Measurements from ENCODE around the gene NAGS. TPM values are rescaled to one million over a fixed set of nuclear protein-coding genes. Genes with fewer than 3 reads are reported as not detected.

The NAGS gene
- total and polyA plus RNA-seq, 5 donors from 2014 or later, result 0.39 to 1.9 (median 1.3) TPM

GRCh38 chr17:43998552-43998951 lies 5.9 kb upstream of the NAGS start:
- H3K4me1 ChIP-seq (ENCODE audit: control insufficient read depth, insufficient read depth, low read length, poor library complexity, severe bottlenecking), result peaks cover 7% of the 10 kb centered on the region
- H3K4me3 ChIP-seq (ENCODE audit: low read depth, low read length), result no peak overlapping the region
- Mint-ChIP-seq H3K4me3 (no peak overlapping the region), H3K36me3 (no peaks in the 10 kb centered on the region), H3K9me3 (no peaks in the 10 kb centered on the region), H3K4me1 (peaks cover 0 to 8% (median 0%) of the 10 kb centered on the region in 4 donors), H3K27ac (no peak overlapping the region), H3K27me3 (peaks cover 36% of the 10 kb centered on the region)
- no peaks in the 10 kb centered on the region for H3K36me3 ChIP-seq (ENCODE audit: control insufficient read depth, insufficient read depth, low read length)
- ATAC-seq (ENCODE audit: low read depth in 2 of 2), result no peak
- no peak for DNase-seq
- peaks cover 4% of the 10 kb centered on the region for H3K27me3 ChIP-seq (ENCODE audit: control insufficient read depth, insufficient read depth, low read length)
- H3K9me3 ChIP-seq (ENCODE audit: control insufficient read depth in 2 of 2, low read length in 2 of 2), result no peaks in the 10 kb centered on the region
- H3K27ac ChIP-seq (ENCODE audit: insufficient read depth, low read length, poor library complexity, severe bottlenecking), result no peak overlapping the region

GRCh38 chr17:43999024-43999423 lies 5.4 kb upstream of the NAGS start:
- peaks cover 7% of the 10 kb centered on the region for H3K4me1 ChIP-seq (ENCODE audit: control insufficient read depth, insufficient read depth, low read length, poor library complexity, severe bottlenecking)
- peaks cover 39% of the 10 kb centered on the region for H3K27me3 Mint-ChIP-seq
- H3K4me3 Mint-ChIP-seq, result no peak overlapping the region
- no peaks in the 10 kb centered on the region for H3K36me3 Mint-ChIP-seq
- no peaks in the 10 kb centered on the region for H3K9me3 Mint-ChIP-seq
- H3K9me3 ChIP-seq (ENCODE audit: control insufficient read depth in 2 of 2, low read length in 2 of 2), result no peaks in the 10 kb centered on the region
- no peak overlapping the region for H3K27ac Mint-ChIP-seq
- H3K27me3 ChIP-seq (ENCODE audit: control insufficient read depth, insufficient read depth, low read length), result peaks cover 4% of the 10 kb centered on the region
- H3K36me3 ChIP-seq (ENCODE audit: control insufficient read depth, insufficient read depth, low read length), result no peaks in the 10 kb centered on the region
- H3K4me3 ChIP-seq (ENCODE audit: low read depth, low read length), result no peak overlapping the region
- no peak for DNase-seq
- H3K4me1 Mint-ChIP-seq, result peaks cover 0 to 7% (median 0%) of the 10 kb centered on the region in 4 donors
- ATAC-seq (ENCODE audit: low read depth in 2 of 2), result no peak
- H3K27ac ChIP-seq (ENCODE audit: insufficient read depth, low read length, poor library complexity, severe bottlenecking), result no peak overlapping the region

- H3K27ac Mint-ChIP-seq, result peak overlapping the region in 1 of 3 donors; percentile 14
- no peak overlapping the region for H3K27ac ChIP-seq (ENCODE audit: insufficient read depth, low read length, poor library complexity, severe bottlenecking)
- peaks cover 38% of the 10 kb centered on the region for H3K27me3 Mint-ChIP-seq
- peaks cover 4% of the 10 kb centered on the region for H3K27me3 ChIP-seq (ENCODE audit: control insufficient read depth, insufficient read depth, low read length)
- no peak overlapping the region for H3K4me3 Mint-ChIP-seq
- no peaks in the 10 kb centered on the region for H3K36me3 Mint-ChIP-seq
- no peak overlapping the region for H3K4me3 ChIP-seq (ENCODE audit: low read depth, low read length)
- H3K4me1 Mint-ChIP-seq, result peaks cover 0 to 4% (median 0%) of the 10 kb centered on the region in 4 donors
- DNase-seq, result no peak
- no peaks in the 10 kb centered on the region for H3K9me3 Mint-ChIP-seq
- no peaks in the 10 kb centered on the region for H3K9me3 ChIP-seq (ENCODE audit: control insufficient read depth in 2 of 2, low read length in 2 of 2)
- H3K36me3 ChIP-seq (ENCODE audit: control insufficient read depth, insufficient read depth, low read length), result no peaks in the 10 kb centered on the region
- peaks cover 10% of the 10 kb centered on the region for H3K4me1 ChIP-seq (ENCODE audit: control insufficient read depth, insufficient read depth, low read length, poor library complexity, severe bottlenecking)
- no peak for ATAC-seq (ENCODE audit: low read depth in 2 of 2)
These were observed 4.1 kb upstream of the NAGS start for GRCh38 chr17:44000141-44000860.

GRCh38 chr17:44000871-44001460 lies 3.5 kb upstream of the NAGS start:
- H3K9me3 ChIP-seq (ENCODE audit: control insufficient read depth in 2 of 2, low read length in 2 of 2), result no peaks in the 10 kb centered on the region
- H3K27me3 ChIP-seq (ENCODE audit: control insufficient read depth, insufficient read depth, low read length), result peaks cover 3% of the 10 kb centered on the region
- no peak for ATAC-seq (ENCODE audit: low read depth in 2 of 2)
- DNase-seq, result no peak
- Mint-ChIP-seq H3K27me3 (peaks cover 37% of the 10 kb centered on the region), H3K4me1 (peaks cover 0 to 5% (median under 1%) of the 10 kb centered on the region in 4 donors), H3K9me3 (no peaks in the 10 kb centered on the region), H3K27ac (no peak overlapping the region), H3K36me3 (no peaks in the 10 kb centered on the region), H3K4me3 (no peak overlapping the region)
- H3K4me3 ChIP-seq (ENCODE audit: low read depth, low read length), result no peak overlapping the region
- no peaks in the 10 kb centered on the region for H3K36me3 ChIP-seq (ENCODE audit: control insufficient read depth, insufficient read depth, low read length)
- H3K27ac ChIP-seq (ENCODE audit: insufficient read depth, low read length, poor library complexity, severe bottlenecking), result no peak overlapping the region
- H3K4me1 ChIP-seq (ENCODE audit: control insufficient read depth, insufficient read depth, low read length, poor library complexity, severe bottlenecking), result peaks cover 17% of the 10 kb centered on the region

GRCh38 chr17:44001461-44001920 lies 2.9 kb upstream of the NAGS start:
- DNase-seq (no peak), ATAC-seq (ENCODE audit: low read depth in 2 of 2) (no peak)
- Histone ChIP-seq H3K9me3 (ENCODE audit: control insufficient read depth in 2 of 2, low read length in 2 of 2) (no peaks in the 10 kb centered on the region), H3K4me1 (ENCODE audit: control insufficient read depth, insufficient read depth, low read length, poor library complexity, severe bottlenecking) (peaks cover 22% of the 10 kb centered on the region), H3K27me3 (ENCODE audit: control insufficient read depth, insufficient read depth, low read length) (no peaks in the 10 kb centered on the region), H3K36me3 (ENCODE audit: control insufficient read depth, insufficient read depth, low read length) (no peaks in the 10 kb centered on the region), H3K27ac (ENCODE audit: insufficient read depth, low read length, poor library complexity, severe bottlenecking) (no peak overlapping the region), H3K4me3 (ENCODE audit: low read depth, low read length) (no peak overlapping the region)
- Mint-ChIP-seq H3K27me3 (peaks cover 38% of the 10 kb centered on the region), H3K27ac (no peak overlapping the region), H3K4me3 (peak overlapping the region in 2 of 4 donors; percentile 41 to 69), H3K4me1 (peaks cover 0 to 10% (median 6%) of the 10 kb centered on the region in 4 donors), H3K9me3 (no peaks in the 10 kb centered on the region), H3K36me3 (no peaks in the 10 kb centered on the region)

GRCh38 chr17:44002141-44002848 lies 2.1 kb upstream of the NAGS start:
- Mint-ChIP-seq H3K9me3 (no peaks in the 10 kb centered on the region), H3K27me3 (peaks cover 44% of the 10 kb centered on the region), H3K27ac (peak overlapping the region in 1 of 3 donors; percentile 20), H3K4me1 (peaks cover 0 to 16% (median 9%) of the 10 kb centered on the region in 4 donors), H3K4me3 (peak overlapping the region in 1 of 4 donors; percentile 41), H3K36me3 (no peaks in the 10 kb centered on the region)
- ATAC-seq (ENCODE audit: low read depth in 2 of 2), result no peak
- H3K9me3 ChIP-seq (ENCODE audit: control insufficient read depth in 2 of 2, low read length in 2 of 2), result no peaks in the 10 kb centered on the region
- H3K36me3 ChIP-seq (ENCODE audit: control insufficient read depth, insufficient read depth, low read length), result no peaks in the 10 kb centered on the region
- DNase-seq, result no peak
- H3K4me3 ChIP-seq (ENCODE audit: low read depth, low read length), result no peak overlapping the region
- H3K27me3 ChIP-seq (ENCODE audit: control insufficient read depth, insufficient read depth, low read length), result no peaks in the 10 kb centered on the region
- peaks cover 29% of the 10 kb centered on the region for H3K4me1 ChIP-seq (ENCODE audit: control insufficient read depth, insufficient read depth, low read length, poor library complexity, severe bottlenecking)
- H3K27ac ChIP-seq (ENCODE audit: insufficient read depth, low read length, poor library complexity, severe bottlenecking), result no peak overlapping the region

GRCh38 chr17:44004761-44005526 lies 522 bp downstream of the NAGS start:
- Histone ChIP-seq H3K4me1 (ENCODE audit: control insufficient read depth, insufficient read depth, low read length, poor library complexity, severe bottlenecking) (peaks cover 44% of the 10 kb centered on the region), H3K9me3 (ENCODE audit: control insufficient read depth in 2 of 2, low read length in 2 of 2) (no peaks in the 10 kb centered on the region), H3K27ac (ENCODE audit: insufficient read depth, low read length, poor library complexity, severe bottlenecking) (no peak overlapping the region), H3K27me3 (ENCODE audit: control insufficient read depth, insufficient read depth, low read length) (no peaks in the 10 kb centered on the region), H3K36me3 (ENCODE audit: control insufficient read depth, insufficient read depth, low read length) (no peaks in the 10 kb centered on the region), H3K4me3 (ENCODE audit: low read depth, low read length) (no peak overlapping the region)
- peaks cover 5% of the 10 kb centered on the region for H3K36me3 Mint-ChIP-seq
- H3K9me3 Mint-ChIP-seq, result no peaks in the 10 kb centered on the region
- H3K4me3 Mint-ChIP-seq, result peak overlapping the region; percentile 12 to 91 (median 74)
- peak in 2 of 3 donors; percentile 18 to 22 for DNase-seq
- peaks cover 0 to 33% (median 18%) of the 10 kb centered on the region in 4 donors for H3K4me1 Mint-ChIP-seq
- ATAC-seq (ENCODE audit: low read depth in 2 of 2), result no peak
- H3K27ac Mint-ChIP-seq, result no peak overlapping the region
- H3K27me3 Mint-ChIP-seq, result peaks cover 41% of the 10 kb centered on the region

All from CD4-positive, CD25-positive, alpha-beta regulatory T cell (primary cell).